GM12892 (cell line): Measurements from ENCODE around the gene TMCC1.

ENCODE experiments used
- POLR2A ChIP-seq: IDR thresholded peaks from 2 replicates; pipeline ENCODE4 v1.6.1; 2011; ENCODE audit warnings: low read depth, low read length, control low read depth
- POLR2AphosphoS5 ChIP-seq: IDR thresholded peaks from 2 replicates; pipeline ENCODE4 v1.6.1; 2011; ENCODE audit warnings: low read depth, low read length, control low read depth

DNA sequence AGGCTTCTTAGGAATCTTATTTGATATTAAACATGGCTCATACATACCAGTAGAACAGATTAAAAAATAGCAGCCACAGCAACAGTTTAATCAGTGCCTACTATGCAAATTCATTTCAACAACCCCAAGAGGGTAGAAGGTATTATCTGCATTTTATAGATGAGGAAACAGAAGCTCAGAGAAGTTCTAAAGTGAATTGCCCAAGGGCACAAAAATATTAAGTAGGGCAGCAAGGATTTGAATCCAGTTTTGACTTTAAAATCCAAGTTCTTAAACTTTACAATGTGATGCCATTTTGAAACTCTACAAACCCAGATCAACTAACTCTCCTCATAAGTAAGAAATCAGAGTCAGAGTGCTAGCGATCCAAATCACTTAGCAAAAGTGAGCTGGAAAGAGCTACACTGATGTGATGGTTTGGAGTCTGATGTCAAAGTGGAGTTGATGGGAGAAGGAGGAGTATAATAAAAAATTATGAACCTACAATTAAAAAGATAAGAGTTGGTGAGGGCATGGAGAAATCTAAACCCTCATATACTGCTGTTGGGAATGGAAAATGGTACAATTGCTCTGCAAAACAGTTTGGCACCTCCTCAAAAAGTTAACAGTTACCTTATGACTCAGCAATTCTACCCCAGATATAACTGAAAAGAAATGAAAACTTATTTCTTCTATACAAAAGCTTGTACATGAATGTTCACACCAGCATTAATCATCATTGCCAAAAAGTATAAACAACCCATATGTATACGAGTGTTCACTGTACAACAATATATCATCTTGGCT lies 236.1 kb downstream of the TMCC1 start:
- no peak for TF ChIP-seq POLR2A
- TF ChIP-seq POLR2AphosphoS5 = no peak
